Cardiac septum (tissue), 1 donor: ENCODE results near the gene DPY19L2. TPM values are rescaled to one million over a fixed set of nuclear protein-coding genes. Genes with fewer than 3 reads are reported as not detected.
"Not testable (repeated sequence)": the region's sequence is repeated elsewhere in the genome, so short reads cannot be mapped to it uniquely, and the experiment has no call there.

ENCODE experiments used
- DNase-seq: peaks from one replicate; pipeline ENCODE4 v3.0.0-alpha.2; 2020; ENCODE audit warnings: low spot score
- intact Hi-C: fragments of 100-400 bp; cut with DNase I; formaldehyde crosslinking; loops from one replicate; pipeline ENCODE4 v1.14.0; 2022
- long read RNA-seq: library from polyadenylated mRNA; unstranded; transcript quantifications from one replicate; pipeline ENCODE4 v2.0.0, GENCODE V29; 2021
- total RNA-seq: library from RNA; stranded (reverse); fragmentation: NEBNext Ultra II Directional; extraction: Animal tissue kit (Norgen Biotek cat#: 25700); gene quantifications from one replicate; pipeline ENCODE4 v1.2.1, GENCODE V29; 2021
- donor health status: DM: no; HTN: no; CAD: no.

DPY19L2 gene
- total RNA-seq: 67.7 TPM
- long read RNA-seq, full-length matches to known transcripts: 4 of 61 reads
- long read RNA-seq, partial matches to known transcripts: 17 of 61 reads
- long read RNA-seq, other reads (novel, unspliced or antisense): 40 of 61 reads

- peak; percentile 90 for DNase-seq
- intact Hi-C loops: loop anchor here (10.0 kb wide), 2 partner anchors 117 to 243 kb away; no protein-coding TSS in a partner anchor
Measured at GRCh38 chr12:63668028-63668799, at the start of gene DPY19L2. Gene DPY19L2, minus strand, starts transcription at chr12:63668493. Its CDS starts 100 bp downstream, at chr12:63668393.

GRCh38 chr12:63716891-63717290 is 48.6 kb upstream of the DPY19L2 start:
- DNase-seq, intact Hi-C loops: not testable (repeated sequence)

- DNase-seq, intact Hi-C loops: not testable (repeated sequence)
Measured at GRCh38 chr12:63715107-63715625, 46.9 kb upstream of the DPY19L2 start.

GRCh38 chr12:63714409-63714808 is 46.1 kb upstream of the DPY19L2 start:
- DNase-seq, intact Hi-C loops: not testable (repeated sequence)

GRCh38 chr12:63713681-63714075 is 45.4 kb upstream of the DPY19L2 start:
- DNase-seq, intact Hi-C loops: not testable (repeated sequence)

GRCh38 chr12:63712979-63713680 is 44.8 kb upstream of the DPY19L2 start:
- intact Hi-C loops, DNase-seq: not testable (repeated sequence)

GRCh38 chr12:63712376-63712974 is 44.2 kb upstream of the DPY19L2 start:
- intact Hi-C loops, DNase-seq: not testable (repeated sequence)

GRCh38 chr12:63711339-63711738 is 43.0 kb upstream of the DPY19L2 start:
- DNase-seq, intact Hi-C loops: not testable (repeated sequence)

GRCh38 chr12:63706336-63706735 is 38.0 kb upstream of the DPY19L2 start:
- intact Hi-C loops: no loop called here

GRCh38 chr12:63699678-63700382 is 31.5 kb upstream of the DPY19L2 start:
- DNase-seq, intact Hi-C loops: not testable (repeated sequence)

More at GRCh38 chr12:63706336-63706735, 38.0 kb upstream of the DPY19L2 start:
- DNase-seq: no peak

GRCh38 chr12:63699011-63699410 is 30.7 kb upstream of the DPY19L2 start:
- DNase-seq, intact Hi-C loops: not testable (repeated sequence)

- DNase-seq, intact Hi-C loops: not testable (repeated sequence)
Measured at GRCh38 chr12:63690837-63691236, 22.5 kb upstream of the DPY19L2 start.

- intact Hi-C loops: not testable (repeated sequence)
Measured at GRCh38 chr12:63689141-63689540, 20.8 kb upstream of the DPY19L2 start.

GRCh38 chr12:63686623-63687022 is 18.3 kb upstream of the DPY19L2 start:
- not testable (repeated sequence) for DNase-seq

More at GRCh38 chr12:63689141-63689540, 20.8 kb upstream of the DPY19L2 start:
- not testable (repeated sequence) for DNase-seq

GRCh38 chr12:63685789-63686188 is 17.5 kb upstream of the DPY19L2 start:
- intact Hi-C loops, DNase-seq: not testable (repeated sequence)

More at GRCh38 chr12:63686623-63687022, 18.3 kb upstream of the DPY19L2 start:
- intact Hi-C loops: not testable (repeated sequence)

- DNase-seq, intact Hi-C loops: not testable (repeated sequence)
Measured at GRCh38 chr12:63682617-63683016, 14.3 kb upstream of the DPY19L2 start.

GRCh38 chr12:63680758-63681157 is 12.5 kb upstream of the DPY19L2 start:
- intact Hi-C loops, DNase-seq: not testable (repeated sequence)

GRCh38 chr12:63672550-63672949 is 4.3 kb upstream of the DPY19L2 start:
- DNase-seq: not testable (repeated sequence)
- intact Hi-C loops: loop anchor here (10.0 kb wide), 1 partner anchor 132 kb away; no protein-coding TSS in a partner anchor

GRCh38 chr12:63669936-63670335 is 1.6 kb upstream of the DPY19L2 start:
- DNase-seq: not testable (repeated sequence)
- intact Hi-C loops: loop anchor here (10.0 kb wide), 3 partner anchors 115 to 245 kb away; no protein-coding TSS in a partner anchor
